GM18870 (cell line): ENCODE data around the gene RYR1.
A peak's percentile ranks its signal among the peaks of the same experiment; 100 is the strongest.
"Not testable (repeated sequence)": the region's sequence is repeated elsewhere in the genome, so short reads cannot be mapped to it uniquely, and the experiment has no call there.

Source experiments
- ATAC-seq: cut with Tn5 transposase; IDR thresholded peaks from one replicate; pipeline ENCODE4 v1.9.1; 2021; ENCODE audit warnings: moderate library complexity; ENCODE audit not compliant: unreplicated experiment

RYR1 gene

DNA sequence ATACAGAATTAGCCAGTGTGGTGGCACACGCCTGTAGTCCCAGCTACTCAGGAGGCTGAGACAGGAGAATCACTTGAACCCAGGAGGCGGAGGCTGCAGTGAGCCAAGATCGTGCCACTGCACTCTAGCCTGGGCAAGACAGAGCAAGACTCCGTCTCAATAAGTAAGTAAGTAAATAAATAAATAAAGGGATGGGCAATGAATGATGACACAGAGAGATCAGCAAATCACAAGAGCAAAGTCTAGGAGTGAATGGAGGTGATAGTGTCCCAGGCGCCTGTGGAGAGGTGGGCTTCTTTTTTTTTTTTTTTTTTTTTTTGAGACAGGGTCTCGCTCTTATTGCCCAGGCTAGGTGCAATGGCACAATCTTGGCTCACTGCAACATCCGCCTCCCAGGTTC, 125.4 kb downstream of the RYR1 start:
- ATAC-seq = not testable (repeated sequence)

DNA sequence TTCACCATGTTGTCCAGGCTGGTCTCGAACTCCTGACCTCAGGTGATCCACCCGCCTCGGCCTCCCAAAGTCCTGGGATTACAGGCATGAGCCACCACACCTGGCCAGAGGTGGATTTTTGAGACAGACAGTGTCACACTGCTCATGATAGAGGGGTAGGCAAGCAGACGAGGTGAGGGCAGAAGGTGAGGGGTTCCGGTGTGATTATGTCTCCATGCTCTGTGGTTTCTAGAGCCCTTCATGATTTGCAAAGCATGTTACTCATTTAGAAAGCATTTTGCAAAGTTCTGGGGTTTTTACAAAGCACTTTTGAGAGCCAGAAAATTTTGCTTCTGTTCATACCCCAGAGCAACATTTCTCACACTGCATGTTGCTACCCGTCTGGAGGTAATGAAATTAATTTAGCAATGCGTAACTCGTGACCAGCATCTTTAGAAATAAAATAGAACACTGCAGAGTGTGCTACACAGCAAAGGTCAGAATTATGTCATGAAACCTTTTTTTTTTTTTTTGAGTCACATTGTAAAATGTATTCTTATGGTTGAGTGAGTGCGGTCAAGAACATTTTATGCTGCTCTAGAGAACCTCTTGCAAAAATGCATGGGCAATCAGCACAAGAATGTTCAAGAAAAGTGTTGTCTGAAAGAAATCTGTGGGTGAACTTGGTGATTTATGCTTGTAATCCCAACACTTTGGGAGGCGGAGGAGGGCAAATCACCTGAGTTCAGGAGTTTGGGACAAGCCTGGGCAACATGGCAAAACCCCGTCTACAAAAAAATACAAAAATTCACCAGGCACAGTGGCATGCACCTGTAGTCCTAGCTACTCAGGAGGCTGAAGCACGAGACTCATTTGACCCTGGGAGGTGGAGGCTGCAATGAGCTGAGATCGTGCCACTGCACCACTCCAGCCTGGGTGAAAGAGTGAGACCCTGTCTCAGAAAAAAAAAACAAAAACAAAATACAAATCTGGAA, 126.2 kb downstream of the RYR1 start:
- ATAC-seq = peak; percentile 60

DNA sequence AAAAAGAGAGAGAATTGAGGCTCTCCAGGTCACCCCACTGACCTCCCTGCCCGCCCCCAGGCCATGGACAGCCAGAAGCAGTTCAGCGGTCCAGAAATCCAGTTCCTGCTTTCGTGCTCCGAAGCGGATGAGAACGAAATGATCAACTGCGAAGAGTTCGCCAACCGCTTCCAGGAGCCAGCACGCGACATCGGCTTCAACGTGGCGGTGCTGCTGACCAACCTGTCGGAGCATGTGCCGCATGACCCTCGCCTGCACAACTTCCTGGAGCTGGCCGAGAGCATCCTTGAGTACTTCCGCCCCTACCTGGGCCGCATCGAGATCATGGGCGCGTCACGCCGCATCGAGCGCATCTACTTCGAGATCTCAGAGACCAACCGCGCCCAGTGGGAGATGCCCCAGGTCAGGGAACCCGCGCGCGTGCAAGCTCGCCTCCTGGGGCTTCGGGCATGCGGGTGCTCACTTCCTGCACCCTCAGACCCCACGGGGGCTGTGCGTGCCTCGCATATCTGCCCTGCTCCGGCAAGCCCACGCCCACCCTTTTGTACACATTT, 127.6 kb downstream of the RYR1 start:
- no peak for ATAC-seq

DNA sequence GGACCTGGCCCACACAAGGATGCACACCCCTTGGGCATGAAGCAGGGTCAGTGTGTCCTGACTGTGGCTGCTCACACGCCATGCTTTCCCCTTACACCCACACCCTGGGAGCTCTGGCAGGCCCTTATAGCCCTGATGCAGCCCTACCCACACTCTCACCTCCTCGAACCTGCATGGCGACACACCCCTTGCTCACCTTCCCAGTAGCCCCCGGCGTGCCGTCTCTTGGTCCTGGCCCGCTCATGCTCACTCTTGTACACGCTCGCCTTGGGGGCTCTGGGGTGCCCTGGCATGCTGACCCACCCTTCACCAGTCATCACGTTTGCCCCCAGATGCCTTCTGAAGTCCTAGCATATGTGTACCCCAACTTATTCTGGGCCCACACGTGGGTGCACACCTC, 128.2 kb downstream of the RYR1 start:
- ATAC-seq = no peak

DNA sequence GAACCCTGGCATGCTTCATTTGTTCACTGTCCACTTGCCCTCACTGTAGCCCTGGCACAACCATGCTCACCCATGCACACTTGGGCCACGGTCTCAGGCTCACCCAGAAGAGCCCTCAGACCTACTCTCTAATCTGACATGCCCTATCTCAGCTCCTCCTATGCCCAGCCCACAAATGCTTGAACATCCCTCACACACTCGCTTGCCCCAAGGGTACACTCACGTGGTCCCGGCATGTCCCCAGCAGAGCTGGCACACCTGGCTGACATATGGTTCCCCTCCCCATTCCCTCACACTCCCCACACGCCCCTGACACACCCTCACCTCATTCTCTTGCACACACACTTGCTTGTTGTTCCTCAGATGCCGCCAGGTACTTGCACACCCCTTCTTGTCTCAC, 128.6 kb downstream of the RYR1 start:
- no peak for ATAC-seq

DNA sequence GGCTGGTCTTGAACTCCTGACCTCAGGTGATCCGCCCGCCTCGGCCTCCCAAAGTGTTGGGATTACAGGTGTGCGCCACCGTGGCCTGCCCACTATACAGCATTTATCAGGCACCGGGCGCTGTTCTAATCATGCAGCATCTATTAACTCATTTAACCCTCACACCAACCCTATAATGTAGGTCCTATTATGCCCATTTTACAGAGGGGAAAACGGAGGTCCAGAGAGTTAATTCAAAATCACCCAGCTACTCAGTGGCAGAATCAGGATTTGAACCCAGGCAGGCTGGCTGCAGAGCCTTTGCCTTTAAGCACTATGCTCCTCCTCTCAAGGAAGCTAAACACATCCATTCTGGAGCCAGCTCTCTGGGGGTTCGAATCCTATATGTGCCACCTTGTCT, 130.0 kb downstream of the RYR1 start:
- ATAC-seq = no peak

DNA sequence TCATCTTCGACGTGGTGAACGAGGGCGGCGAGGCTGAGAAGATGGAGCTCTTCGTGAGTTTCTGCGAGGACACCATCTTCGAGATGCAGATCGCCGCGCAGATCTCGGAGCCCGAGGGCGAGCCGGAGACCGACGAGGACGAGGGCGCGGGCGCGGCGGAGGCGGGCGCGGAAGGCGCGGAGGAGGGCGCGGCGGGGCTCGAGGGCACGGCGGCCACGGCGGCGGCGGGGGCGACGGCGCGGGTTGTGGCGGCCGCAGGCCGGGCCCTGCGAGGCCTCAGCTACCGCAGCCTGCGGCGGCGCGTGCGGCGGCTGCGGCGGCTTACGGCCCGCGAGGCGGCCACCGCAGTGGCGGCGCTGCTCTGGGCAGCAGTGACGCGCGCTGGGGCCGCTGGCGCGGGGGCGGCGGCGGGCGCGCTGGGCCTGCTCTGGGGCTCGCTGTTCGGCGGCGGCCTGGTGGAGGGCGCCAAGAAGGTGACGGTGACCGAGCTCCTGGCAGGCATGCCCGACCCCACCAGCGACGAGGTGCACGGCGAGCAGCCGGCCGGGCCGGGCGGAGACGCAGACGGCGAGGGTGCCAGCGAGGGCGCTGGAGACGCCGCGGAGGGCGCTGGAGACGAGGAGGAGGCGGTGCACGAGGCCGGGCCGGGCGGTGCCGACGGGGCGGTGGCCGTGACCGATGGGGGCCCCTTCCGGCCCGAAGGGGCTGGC, 131.6 kb downstream of the RYR1 start:
- no peak for ATAC-seq

DNA sequence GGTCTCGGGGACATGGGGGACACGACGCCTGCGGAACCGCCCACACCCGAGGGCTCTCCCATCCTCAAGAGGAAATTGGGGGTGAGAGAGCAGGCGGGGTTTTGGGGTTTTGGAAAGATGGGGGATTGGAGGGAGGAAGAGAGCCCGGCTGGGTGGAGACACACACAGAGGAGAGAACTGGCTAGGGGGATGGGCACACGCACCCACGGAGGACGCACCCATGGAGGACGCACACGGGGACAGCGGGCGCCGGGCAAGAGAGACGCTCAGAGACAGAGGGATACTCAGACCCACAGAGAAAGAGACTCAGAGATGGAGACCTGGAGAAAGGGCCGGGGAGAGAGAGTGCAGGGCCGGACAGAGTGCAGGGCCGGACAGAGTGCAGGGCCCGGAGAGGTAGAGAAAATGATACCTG, 132.2 kb downstream of the RYR1 start:
- ATAC-seq = no peak

DNA sequence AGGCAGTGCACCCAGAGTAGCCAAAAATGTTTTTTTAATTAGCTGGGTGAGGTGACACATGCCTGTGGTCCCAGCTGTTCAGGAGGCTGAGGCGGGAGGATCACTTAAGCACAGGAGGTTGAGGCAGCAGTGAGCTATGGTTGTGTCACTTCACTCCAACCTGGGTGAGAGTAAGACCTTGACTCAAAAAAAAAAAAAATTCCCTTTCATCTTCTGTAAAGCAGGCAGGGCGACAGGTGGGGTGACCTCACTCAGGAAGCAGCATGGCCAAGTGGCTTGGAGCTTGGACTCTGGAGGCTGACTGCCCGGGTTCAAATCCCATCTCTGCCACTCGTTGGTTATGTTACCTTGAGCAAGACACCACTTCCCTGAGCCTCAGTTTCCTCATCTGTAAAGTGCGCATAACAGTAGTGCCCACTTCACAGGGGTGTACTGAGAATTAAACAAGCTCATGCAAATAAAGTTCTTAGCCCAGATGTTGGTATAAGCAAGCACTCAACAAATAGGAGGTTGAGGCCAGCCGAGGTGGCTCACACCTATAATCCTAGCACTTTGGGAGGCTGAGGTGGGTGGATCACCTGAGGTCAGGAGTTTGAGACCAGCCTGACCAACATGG, 136.0 kb downstream of the RYR1 start:
- ATAC-seq = no peak

DNA sequence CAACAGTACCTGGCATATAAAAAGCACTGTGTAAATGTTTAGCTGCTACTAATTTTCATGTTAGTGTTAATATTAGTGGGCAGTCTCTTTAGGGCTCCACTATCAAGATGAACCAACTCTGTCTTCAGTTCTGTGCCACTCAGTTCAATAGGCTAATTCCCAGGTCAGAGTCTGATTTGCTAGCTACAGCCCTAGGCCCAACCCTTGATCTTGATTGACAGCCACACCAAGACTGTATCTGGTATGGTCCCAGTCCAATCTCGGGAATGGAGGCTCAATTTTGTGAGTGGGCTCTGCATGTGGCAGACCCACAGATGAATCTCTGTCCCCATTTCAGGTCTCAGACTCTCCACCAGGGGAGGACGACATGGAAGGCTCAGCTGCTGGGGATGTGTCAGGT, 138.2 kb downstream of the RYR1 start:
- ATAC-seq = no peak

DNA sequence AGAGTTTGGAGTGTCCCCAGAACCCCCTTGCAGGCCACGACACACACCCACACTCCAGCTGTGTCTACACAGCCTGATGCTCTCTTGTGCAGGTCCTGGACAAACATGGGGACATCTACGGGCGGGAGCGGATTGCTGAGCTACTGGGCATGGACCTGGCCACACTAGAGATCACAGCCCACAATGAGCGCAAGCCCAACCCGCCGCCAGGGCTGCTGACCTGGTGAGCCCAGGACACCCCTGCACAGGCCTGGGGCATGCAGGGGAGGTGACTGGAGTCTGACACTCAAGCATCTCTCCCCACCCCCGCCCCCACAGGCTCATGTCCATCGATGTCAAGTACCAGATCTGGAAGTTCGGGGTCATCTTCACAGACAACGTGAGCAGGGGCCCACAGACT, 144.3 kb downstream of the RYR1 start:
- ATAC-seq = no peak

DNA sequence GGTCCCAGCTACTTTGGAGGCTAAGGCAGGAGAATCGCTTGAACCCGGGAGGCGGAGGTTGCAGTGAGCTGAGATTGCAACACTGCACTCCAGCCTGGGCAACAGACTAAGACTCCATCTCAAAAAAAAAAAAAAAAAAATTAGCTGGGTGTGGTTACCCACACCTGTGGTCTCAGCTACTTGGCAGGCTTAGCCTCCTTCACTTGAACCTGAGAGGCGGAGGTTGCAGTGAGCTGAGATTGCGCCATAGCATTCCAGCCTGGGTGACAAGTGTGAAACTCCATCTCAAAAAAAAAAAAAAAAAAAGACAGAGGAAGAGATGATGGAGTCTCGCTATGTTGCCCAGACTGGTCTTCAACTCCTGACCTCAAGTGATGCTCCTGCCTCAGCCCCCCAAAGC, 145.8 kb downstream of the RYR1 start:
- not testable (repeated sequence) for ATAC-seq

DNA sequence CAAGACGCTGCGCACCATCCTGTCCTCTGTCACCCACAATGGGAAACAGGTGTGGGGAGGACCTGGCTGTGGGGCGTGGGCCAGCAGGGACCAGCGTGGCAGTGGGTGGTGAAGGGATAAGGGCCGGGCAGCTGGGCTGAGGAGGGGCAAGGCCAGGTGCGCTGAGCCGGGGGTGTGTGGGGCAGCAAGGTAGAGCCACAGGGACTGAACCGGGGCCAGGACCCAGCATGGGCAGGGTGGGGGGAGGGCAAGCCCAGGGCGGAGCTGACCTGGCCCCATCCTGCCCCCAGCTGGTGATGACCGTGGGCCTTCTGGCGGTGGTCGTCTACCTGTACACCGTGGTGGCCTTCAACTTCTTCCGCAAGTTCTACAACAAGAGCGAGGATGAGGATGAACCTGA, 146.6 kb downstream of the RYR1 start:
- ATAC-seq = no peak

DNA sequence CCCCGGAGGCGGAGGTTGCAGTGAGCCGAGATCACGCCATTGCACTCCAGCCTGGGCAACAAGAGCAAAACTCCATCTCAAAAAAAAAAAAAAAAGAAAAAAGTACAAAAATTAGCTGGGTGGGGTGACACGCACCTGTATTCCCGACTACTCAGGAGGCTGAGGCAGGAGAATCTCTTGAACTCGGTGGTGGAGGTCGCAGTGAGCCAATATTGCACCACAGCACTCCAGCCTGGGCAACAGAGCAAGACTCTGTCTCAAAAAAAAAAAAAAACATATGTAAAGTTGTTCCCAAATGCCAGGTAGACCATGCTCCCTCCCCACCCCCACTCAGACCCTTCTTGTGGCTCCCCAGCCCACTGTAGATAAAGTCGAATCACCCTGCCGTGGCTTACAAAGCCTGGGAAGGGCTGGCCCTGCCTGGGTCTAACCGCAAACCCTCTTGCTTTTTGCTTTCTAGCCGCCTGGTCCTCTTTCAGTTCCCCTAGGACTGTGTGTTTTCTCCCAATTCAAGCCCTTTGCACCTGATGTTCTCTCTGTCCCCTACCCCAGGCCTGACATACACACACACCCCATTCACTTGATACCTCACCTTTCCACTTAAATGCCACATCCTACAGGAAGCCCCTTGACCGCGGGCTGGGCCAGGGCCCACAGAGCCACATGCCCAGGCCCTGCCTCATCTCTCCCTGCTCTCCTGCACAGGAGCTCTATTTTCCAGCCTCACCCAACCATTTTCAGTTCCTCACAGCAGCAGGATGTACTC, 149.9 kb downstream of the RYR1 start:
- peak; percentile 77 for ATAC-seq

DNA sequence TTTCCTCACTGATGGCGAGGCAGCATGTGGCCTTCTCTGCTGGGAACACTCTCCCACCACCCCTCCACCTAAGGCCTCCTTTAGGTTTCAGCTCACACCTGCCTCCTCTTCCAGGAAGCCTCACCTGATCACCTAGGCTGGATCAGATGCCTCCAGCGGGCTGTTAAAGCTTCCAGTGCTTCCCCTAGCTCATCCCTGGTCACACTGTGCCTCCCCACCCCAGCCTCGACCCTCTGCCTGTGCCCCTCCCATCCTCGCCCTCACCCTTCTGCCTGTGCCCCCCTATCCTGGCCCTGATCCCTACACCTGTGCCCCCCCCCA, 150.5 kb downstream of the RYR1 start:
- no peak for ATAC-seq

DNA sequence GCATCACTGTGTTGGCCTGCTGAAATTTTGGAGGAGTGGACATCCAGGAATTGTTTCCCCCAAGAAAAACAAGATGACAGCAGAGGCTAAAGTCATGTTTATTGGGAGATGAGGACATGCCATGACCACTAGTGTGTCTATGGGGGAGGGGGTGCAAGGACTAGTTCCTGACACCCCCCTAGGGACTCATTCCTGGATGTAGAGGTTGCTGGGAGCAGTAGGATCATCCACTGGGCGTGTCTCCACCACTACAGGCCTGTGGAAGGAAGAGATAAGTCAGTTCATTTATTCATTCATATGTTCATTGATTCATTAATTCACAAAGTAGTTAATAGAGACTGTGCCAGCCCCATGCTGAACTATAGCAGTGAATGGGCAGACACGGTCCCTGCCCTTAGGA, 154.1 kb downstream of the RYR1 start:
- no peak for ATAC-seq

DNA sequence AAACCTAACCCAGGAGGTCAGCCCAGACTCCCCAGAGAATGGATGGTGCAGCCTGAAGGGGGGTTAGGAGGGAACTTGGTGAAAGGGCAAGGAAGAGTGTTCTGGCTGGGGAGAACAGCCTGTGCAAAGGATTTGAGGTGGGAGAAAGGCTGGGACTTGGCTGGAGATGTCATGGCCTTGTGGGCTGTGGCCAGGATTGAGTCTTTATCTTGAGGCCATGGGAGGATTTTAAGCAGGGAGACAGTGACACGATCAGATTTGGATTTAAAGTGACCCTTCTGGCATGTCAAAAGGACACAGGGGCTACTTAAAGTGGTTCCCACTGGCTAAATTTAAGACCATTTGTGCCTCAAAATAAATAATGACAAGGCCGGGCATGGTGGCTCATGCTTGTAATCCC, 154.6 kb downstream of the RYR1 start:
- ATAC-seq = no peak

DNA sequence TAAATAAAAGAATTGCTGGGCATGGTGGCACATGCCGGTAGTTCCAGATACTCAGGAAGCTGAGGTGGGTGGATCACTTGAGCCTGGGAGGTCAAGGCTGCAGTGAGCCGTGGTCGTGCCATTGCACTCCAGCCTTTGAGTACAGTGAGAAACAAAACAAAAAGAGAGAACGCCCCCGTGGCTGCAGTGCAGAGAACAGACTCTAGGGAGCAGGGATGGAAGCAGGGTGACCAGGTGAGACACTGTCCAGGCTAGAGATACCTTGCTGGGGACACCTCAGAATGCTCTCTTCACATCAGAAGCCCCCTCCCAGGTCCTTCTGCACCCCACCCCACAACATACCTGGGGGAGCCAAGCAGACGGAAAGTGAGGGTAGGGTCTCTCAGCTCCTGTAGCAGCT, 159.4 kb downstream of the RYR1 start:
- no peak for ATAC-seq

DNA sequence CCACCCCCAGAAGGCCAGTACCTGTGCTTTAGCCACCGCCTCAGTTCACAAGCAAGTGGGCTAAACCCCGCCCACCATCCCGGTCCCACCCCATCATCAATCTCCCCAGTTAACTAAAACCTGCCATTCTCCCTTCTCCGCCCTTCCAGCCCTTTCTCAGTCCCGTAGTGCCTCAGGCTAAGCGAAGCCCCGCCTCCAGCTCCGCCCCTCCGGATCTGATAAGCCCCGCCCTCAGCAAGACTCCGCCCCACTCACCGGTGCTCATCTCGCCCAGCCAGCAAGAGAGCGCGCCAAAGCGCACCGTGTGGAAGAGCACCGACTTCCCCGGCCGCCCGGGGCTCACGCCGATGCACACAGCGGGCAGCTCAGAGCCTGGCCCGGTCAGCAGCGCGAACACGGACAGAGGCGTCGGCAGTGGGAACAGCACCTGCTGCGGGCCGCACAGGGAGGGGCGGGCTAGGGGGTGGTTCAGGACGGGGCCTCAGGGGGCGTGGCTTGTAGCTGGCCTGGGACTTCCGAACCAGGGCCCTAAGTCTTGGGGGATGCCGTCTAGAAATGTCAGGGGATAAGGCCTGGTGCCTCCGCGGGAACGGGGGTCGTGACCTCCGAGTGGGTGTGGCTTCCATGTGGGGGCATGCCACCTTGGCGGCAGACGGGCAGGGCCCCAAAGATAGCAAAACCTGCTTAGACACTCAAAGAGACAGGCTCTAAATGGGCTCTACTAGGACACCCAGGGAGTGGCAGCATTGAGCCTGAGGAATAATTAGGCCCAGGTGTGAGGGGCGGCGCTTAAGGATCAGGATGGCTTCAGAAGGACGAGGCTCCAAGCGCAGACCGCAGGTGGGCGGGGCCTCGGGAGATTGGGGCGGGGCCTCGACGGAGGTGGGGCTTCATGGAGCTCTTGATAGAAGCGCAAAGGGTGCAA, 162.8 kb downstream of the RYR1 start:
- no peak for ATAC-seq

DNA sequence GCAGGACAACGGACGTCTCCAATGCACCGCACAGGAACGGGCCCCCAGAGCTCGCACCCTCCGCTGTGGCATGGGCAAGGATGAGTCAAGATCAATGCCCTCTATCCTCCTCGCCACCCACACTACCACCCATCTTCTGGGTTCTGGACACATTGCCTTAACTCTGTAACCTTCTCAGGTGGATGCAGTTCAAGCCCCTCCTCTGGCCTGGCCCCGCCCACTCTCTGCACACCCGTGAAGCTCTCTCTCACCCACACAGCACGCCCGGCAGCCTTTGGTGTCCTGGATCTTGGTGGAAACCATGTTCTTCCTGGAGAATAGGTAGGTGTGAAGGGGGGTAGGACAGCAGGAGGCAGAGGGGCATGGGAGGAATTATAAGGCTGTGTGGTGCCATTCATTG, 163.6 kb downstream of the RYR1 start:
- ATAC-seq = no peak
